GM18951 (cell line): ENCODE results near the gene RNF150.

Experiments used
- POLR2A ChIP-seq: IDR thresholded peaks from 4 replicates; pipeline ENCODE4 v1.6.1; 2011; ENCODE audit warnings: mild to moderate bottlenecking; ENCODE audit not compliant: insufficient read length, insufficient read depth; ENCODE audit errors: extremely low read depth
- in situ Hi-C: fragments of 300-500 bp; cut with MboI; formaldehyde crosslinking; loops from one replicate; pipeline ENCODE4 v1.12.0; 2022; ENCODE audit warnings: low sequenced_read_pairs, mixed read lengths, inconsistent platforms; ENCODE audit not compliant: unreplicated experiment

Gene RNF150

GRCh38 chr4:141021397-141022110 lies 111.7 kb downstream of the RNF150 start:
- TF ChIP-seq POLR2A = no peak
- in situ Hi-C loops = no loop called here

- in situ Hi-C loops = no loop called here
- TF ChIP-seq POLR2A = no peak
These were observed 112.4 kb downstream of the RNF150 start for GRCh38 chr4:141020801-141021261.

GRCh38 chr4:141019768-141020167 lies 113.5 kb downstream of the RNF150 start:
- in situ Hi-C loops = no loop called here

DNA sequence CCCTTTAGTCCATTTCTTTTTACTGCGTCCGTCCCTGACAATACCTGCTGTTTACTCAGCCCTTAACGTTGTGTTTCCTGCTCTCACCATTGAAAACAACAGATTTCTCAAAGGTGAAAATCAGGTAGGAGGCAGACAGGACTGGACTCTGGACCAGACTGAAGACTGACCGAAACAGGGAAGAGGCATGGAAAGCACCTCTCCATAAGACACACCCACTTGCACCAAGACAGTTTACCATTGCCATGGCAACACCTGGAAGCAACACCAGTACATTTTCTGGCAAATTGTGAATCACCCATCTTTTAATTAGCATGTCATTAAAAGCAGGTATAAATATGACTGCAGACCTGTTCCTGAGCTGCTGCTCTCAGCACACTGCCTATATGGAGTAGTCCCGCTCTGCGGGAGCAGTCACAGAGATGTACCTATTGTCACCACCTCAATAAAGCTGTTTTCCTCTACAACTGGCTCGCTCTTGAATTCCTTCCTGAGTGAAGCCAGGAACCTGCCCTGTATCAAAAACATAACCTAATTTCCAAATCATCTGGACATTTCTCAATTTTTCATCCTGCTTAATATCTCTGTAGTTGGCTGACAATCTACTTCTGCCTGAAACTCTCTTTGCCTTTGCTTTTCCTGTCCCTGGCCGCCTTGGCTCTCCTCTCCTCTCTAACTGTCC lies 117.0 kb downstream of the RNF150 start:
- TF ChIP-seq POLR2A = no peak
- in situ Hi-C loops = no loop called here

More at GRCh38 chr4:141019768-141020167, 113.5 kb downstream of the RNF150 start:
- TF ChIP-seq POLR2A = no peak

- in situ Hi-C loops = no loop called here
- TF ChIP-seq POLR2A = no peak
These were observed 119.4 kb downstream of the RNF150 start for GRCh38 chr4:141013899-141014298.

DNA sequence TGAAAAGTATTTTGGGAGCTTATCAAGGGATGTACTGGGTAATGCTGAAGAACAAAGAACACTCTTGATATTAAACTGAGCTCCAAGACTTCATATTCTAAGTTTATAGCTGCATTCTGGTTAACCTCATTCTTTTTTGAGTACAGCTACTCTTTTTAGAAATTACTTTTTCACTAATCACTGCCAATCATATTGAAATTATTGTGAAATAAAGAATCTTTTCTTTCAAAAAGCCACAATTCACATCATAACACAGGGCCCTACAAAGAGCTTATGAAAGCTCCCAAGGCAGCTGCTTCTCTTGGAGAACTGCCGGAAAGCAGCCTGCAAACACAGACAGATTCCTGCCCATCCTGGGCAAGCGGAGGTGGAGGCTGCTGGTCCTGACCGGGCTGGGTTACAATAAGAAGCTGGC lies 121.4 kb downstream of the RNF150 start:
- in situ Hi-C loops = no loop called here
- no peak for TF ChIP-seq POLR2A

DNA sequence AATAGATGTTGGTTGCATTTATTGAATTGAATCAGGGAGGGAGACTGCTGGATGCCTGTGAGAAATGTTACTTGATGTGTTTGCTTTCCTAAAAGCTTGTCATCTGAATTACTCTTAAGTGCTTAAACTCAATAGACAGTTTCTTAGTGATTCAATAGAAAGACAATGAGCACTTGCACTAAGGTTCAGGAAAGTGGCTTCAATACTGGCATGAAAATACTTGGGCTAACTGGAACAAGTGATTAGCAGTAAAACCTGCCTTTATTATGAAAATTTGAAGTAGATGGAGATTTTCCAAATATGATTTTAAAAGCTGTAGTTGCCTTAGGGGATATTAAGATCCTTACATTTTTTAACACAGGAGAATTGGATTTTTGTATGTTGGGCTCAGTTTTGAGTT lies 123.3 kb downstream of the RNF150 start:
- TF ChIP-seq POLR2A = no peak
- in situ Hi-C loops = no loop called here

DNA sequence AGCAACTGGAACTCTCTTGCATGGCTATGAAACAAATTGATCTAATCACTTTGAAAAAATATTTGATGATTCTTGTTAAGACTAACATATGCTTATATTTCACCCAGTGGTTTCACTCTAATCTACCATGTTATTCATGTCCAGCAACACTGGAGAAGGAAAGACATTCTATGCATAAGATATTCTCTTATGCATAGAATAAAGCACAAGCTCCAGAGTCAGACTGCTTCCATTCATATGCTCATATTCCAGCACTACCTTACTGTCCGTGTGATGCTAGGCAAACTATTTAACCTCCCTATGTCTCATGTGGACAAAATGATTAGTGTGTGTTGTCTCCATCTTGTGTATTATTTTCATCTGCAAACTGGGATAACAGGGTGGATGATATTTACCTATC lies 124.1 kb downstream of the RNF150 start:
- no peak for TF ChIP-seq POLR2A
- in situ Hi-C loops = no loop called here

DNA sequence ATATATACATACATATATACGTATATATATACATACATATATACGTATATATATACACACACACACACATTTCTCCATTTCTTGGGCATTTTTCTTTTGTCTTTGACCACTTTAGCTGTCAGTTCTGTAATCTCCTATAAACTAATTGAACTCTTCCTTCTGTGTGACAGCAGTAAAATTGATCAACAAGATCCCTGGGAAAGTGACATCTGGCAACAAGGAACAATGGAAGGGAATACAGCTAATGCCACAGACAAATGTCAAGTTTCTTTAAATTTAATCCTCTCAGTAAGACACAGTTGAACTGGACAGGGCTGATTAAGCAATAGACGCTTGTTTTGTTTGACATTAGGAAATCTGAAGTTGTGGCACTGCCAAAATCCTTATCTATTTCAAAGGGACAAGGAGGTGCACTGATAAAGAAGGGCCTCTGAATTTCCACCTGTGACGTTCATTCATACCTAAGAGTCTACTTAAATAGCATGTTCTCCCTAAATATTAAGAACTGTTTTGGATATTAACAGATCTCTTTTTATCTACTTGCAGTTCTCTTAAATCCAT lies 126.9 kb downstream of the RNF150 start:
- TF ChIP-seq POLR2A = no peak
- in situ Hi-C loops = no loop called here

DNA sequence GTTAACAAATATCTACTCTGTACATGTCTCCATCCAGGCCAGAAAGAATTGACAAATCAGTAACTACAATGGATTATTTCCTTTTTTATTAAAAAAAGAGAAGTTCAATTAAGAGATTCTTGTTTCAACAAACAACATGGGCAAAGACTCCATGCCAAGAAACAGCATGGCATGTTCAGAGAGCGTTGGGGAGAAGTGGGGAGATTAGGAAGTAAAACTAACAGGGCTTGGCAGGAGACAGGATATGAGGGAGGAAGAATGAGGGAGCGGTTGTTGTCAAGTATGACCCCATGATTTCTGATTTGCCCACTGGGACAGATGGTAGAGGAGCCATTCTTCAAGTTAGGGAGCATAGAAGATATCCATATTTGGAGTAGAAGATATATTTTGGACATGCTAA lies 128.4 kb downstream of the RNF150 start:
- in situ Hi-C loops = no loop called here
- TF ChIP-seq POLR2A = no peak

DNA sequence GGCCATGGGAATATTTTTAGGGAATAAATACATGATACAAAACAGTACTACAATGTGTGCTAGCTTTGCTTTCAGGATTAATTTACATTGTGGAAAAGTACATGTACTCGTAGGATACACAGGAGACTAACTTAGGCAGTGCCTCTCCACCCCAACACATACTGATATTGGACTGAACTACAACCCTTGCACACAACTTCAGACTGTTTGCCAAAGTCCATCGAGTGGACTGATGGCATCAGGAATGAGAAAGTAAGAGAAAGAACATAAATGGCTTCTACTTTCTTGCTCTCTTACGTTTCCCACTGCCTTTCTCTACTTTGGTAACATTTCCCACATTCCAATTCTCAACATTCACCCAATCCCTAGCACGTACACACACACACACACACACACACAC lies 130.1 kb downstream of the RNF150 start:
- in situ Hi-C loops = no loop called here
- no peak for TF ChIP-seq POLR2A

- TF ChIP-seq POLR2A = no peak
- in situ Hi-C loops = no loop called here
These were observed 130.9 kb downstream of the RNF150 start for GRCh38 chr4:141002323-141002805.

- no peak for TF ChIP-seq POLR2A
- in situ Hi-C loops = no loop called here
These were observed 136.5 kb downstream of the RNF150 start for GRCh38 chr4:140996766-140997165.

GRCh38 chr4:140995058-140995457 lies 138.2 kb downstream of the RNF150 start:
- TF ChIP-seq POLR2A = no peak
- in situ Hi-C loops = no loop called here
